ENCODE measurements around the gene NECTIN4.
A peak's percentile ranks its signal among the peaks of the same experiment; 100 is the strongest.

The NECTIN4 gene

DNA sequence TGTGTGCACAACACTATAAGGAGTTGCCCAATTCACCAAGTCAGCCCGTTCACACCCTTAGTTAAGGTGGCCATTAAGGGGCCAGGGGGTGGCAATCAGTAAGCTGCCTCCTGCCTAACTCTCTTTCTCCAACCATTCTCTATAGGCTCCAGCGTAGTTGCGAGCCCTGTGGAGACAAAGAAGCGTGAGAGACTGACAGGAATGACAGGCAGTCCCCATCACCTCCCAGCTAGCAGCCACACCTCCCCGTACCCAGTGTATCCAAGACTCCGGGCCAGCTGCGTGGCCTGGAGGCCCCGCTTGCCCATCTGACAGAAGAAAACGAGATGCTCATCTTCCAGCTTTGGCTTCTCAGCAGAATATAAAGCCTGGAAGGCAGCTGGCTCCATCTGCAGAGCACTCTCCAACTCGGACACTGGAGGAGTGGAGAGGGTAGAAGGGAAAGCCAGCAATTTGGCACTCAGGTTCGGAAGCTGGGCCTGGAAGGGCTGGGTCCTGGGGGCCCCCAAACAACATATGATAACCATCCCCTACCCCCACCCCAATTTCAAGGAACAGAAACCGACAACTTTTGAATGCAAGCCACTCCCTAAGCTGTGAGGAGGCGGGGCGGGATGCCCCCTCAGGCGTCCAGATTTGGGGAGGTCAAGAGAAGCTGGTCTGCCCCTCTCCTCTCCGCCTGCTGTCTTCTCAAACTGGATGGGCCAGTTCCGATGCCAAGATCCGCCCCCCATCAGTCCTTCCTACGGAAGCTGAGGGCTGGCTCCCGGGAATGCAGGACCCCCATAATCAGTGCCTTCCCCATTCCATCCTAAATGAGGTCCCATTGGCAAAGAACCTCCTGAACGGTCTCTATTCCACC lies 51.5 kb downstream of the NECTIN4 start:
- Histone ChIP-seq H3K27ac (ENCODE audit: low read length) (peak overlapping the region; percentile 40; the same call in 1 of the 2 replicates), H3K4me1 (ENCODE audit: low read length) (peaks cover 11% of the 10 kb centered on the region), H3K27me3 (replicated peaks; ENCODE audit: insufficient read depth, low read length) (no peaks in the 10 kb centered on the region), H3K9ac (ENCODE audit: low read length) (peak overlapping the region; percentile 72), H2AFZ (ENCODE audit: low read length) (peak overlapping the region; percentile 89), H3K4me2 (ENCODE audit: low read depth, low read length) (peak overlapping the region; percentile 85), H3K9me2 (replicated peaks; ENCODE audit: insufficient read depth, low read length) (no peaks in the 10 kb centered on the region), H3K36me3 (replicated peaks; ENCODE audit: insufficient read depth, low read length) (peaks cover 10% of the 10 kb centered on the region), H3F3A (ENCODE audit: insufficient read depth, low read length) (peaks cover 14% of the 10 kb centered on the region), H3K79me2 (ENCODE audit: low read length) (peaks cover 36% of the 10 kb centered on the region), H3K9me3 (replicated peaks; ENCODE audit: insufficient read depth, low read length) (no peaks in the 10 kb centered on the region), H3K4me3 (ENCODE audit: low read length) (peak overlapping the region; percentile 83), H4K20me1 (ENCODE audit: insufficient read depth, low read length) (no peaks in the 10 kb centered on the region)
- TF ChIP-seq, protein P1, sequence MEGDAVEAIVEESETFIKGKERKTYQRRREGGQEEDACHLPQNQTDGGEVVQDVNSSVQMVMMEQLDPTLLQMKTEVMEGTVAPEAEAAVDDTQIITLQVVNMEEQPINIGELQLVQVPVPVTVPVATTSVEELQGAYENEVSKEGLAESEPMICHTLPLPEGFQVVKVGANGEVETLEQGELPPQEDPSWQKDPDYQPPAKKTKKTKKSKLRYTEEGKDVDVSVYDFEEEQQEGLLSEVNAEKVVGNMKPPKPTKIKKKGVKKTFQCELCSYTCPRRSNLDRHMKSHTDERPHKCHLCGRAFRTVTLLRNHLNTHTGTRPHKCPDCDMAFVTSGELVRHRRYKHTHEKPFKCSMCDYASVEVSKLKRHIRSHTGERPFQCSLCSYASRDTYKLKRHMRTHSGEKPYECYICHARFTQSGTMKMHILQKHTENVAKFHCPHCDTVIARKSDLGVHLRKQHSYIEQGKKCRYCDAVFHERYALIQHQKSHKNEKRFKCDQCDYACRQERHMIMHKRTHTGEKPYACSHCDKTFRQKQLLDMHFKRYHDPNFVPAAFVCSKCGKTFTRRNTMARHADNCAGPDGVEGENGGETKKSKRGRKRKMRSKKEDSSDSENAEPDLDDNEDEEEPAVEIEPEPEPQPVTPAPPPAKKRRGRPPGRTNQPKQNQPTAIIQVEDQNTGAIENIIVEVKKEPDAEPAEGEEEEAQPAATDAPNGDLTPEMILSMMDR (IDR thresholded peaks at IDR 0.05; ENCODE audit: low read length), result no peak
- peak; percentile 6 for DNase-seq

DNA sequence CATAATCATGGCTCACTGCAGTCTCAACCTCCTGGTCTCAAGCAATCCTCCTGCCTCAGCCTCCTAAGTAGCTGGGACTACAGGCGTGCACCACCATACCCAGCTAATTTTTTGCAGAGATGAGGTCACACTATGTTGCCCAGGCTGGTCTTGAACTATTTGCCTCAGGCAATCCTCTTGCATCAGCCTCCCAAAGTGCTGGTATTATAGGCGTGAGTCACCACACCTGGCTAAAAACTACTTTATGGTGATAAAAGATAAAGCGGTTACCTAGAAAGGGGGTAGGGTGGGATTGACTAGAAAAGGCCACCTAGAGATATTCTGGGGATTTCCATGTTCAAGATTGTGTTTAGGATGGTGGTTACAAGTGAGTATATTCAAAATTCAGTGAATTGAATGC lies 55.6 kb downstream of the NECTIN4 start:
- Histone ChIP-seq H3K4me1 (ENCODE audit: low read length) (peaks cover 9% of the 10 kb centered on the region; the same call in 1 of the 2 replicates), H3K9ac (ENCODE audit: low read length) (no peak overlapping the region), H3F3A (ENCODE audit: insufficient read depth, low read length) (no peaks in the 10 kb centered on the region), H3K79me2 (ENCODE audit: low read length) (peaks cover 17% of the 10 kb centered on the region), H3K27me3 (replicated peaks; ENCODE audit: insufficient read depth, low read length) (no peaks in the 10 kb centered on the region), H4K20me1 (ENCODE audit: insufficient read depth, low read length) (no peaks in the 10 kb centered on the region), H2AFZ (ENCODE audit: low read length) (no peak overlapping the region), H3K4me3 (ENCODE audit: low read length) (no peak overlapping the region), H3K4me2 (ENCODE audit: low read depth, low read length) (no peak overlapping the region), H3K9me3 (replicated peaks; ENCODE audit: insufficient read depth, low read length) (no peaks in the 10 kb centered on the region), H3K27ac (ENCODE audit: low read length) (no peak overlapping the region), H3K36me3 (replicated peaks; ENCODE audit: insufficient read depth, low read length) (no peaks in the 10 kb centered on the region), H3K9me2 (replicated peaks; ENCODE audit: insufficient read depth, low read length) (no peaks in the 10 kb centered on the region)
- DNase-seq, result peak; percentile 5
- no peak for TF ChIP-seq EZH2 (optimal IDR thresholded peaks at IDR 0.05; ENCODE audit: low read depth, low read length)
- TF ChIP-seq EZH2phosphoT487 (IDR thresholded peaks at IDR 0.05; ENCODE audit: low read length), result no peak
- TF ChIP-seq, protein P1 (IDR thresholded peaks at IDR 0.05; ENCODE audit: low read length), result no peak

DNA sequence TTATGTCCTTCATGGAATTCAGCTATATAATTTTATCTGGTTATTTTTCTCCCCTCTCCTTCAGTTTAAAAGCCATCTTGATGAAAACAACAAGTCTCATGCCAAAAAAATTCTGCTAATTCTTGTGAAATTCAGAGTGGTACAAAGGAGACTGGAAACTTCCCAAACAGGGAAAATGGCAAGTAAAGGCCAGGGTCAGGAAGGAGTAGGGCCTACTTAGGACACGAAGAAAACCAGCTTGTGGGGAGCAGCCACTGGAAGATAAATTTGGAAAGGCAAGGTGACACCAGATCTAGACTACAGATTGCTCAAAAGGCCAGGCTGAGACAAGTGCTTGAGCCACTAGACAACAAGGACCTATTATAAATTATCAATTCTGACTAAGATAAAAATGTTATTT lies 56.9 kb downstream of the NECTIN4 start:
- Histone ChIP-seq H3K4me1 (ENCODE audit: low read length) (peaks cover 9% of the 10 kb centered on the region; the same call in 1 of the 2 replicates), H3K9ac (ENCODE audit: low read length) (no peak overlapping the region), H3K27me3 (replicated peaks; ENCODE audit: insufficient read depth, low read length) (no peaks in the 10 kb centered on the region), H3K9me3 (replicated peaks; ENCODE audit: insufficient read depth, low read length) (no peaks in the 10 kb centered on the region), H3F3A (ENCODE audit: insufficient read depth, low read length) (no peaks in the 10 kb centered on the region), H3K4me2 (ENCODE audit: low read depth, low read length) (no peak overlapping the region), H3K9me2 (replicated peaks; ENCODE audit: insufficient read depth, low read length) (no peaks in the 10 kb centered on the region), H3K27ac (ENCODE audit: low read length) (no peak overlapping the region), H3K4me3 (ENCODE audit: low read length) (no peak overlapping the region), H2AFZ (ENCODE audit: low read length) (no peak overlapping the region), H3K79me2 (ENCODE audit: low read length) (0 out of 2 replicates have a peak, but pooled peaks cover 5% of the 10 kb centered on the region), H3K36me3 (replicated peaks; ENCODE audit: insufficient read depth, low read length) (no peaks in the 10 kb centered on the region), H4K20me1 (ENCODE audit: insufficient read depth, low read length) (no peaks in the 10 kb centered on the region)
- TF ChIP-seq, protein P1 (IDR thresholded peaks at IDR 0.05; ENCODE audit: low read length), result no peak
- peak; percentile 2 for DNase-seq

Measured in MM.1S (cell line).